SK-N-SH (cell line): ENCODE measurements around the gene RAET1L.

Source experiments
- TAF1 ChIP-seq: IDR thresholded peaks from 2 replicates; pipeline ENCODE4 v1.6.1; 2012; ENCODE audit warnings: low read depth, mild to moderate bottlenecking, low read length, moderate library complexity, borderline replicate concordance
- TF ChIP-seq, protein P1 (sequence below): fragments of 150-350 bp; IDR thresholded peaks from 2 replicates; pipeline ENCODE4 v1.6.1; 2017; ENCODE audit warnings: antibody characterized with exemption, low read length, low read depth, borderline replicate concordance
- TF ChIP-seq, protein P2 (sequence below): IDR thresholded peaks from 2 replicates; pipeline ENCODE4; 2012

DNA sequence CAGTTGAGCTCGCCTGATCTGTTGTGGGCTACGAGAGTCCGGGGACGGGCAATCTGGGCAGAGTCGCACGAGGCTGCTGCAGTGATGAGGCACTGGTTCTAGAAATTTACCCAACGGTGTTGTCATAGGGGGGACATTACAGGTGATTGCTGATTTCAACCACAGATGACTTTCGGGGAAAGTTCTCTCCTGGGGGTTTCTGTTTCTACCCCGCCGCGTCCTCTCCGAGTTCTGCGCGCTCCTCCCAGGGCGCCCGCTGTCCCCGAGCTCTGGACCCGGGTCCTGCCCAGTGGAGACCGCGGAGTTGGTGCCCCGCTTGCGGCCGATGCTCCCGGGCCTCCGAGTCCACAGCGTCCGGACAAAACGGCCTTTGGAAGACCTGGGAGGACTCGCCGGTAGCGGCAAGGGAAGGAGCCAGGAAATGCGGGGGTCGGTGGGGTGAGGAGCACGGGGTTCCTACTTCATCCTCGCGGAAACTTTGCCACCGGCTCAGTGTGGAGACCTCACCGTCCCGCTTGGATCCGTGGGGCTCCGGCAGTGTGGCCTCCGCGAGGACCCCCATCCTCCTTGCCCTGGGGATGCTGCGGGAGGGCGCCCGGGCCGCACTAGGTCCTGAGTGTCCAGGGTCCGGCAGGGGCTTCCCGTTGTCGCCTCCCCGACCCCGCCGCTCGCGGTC, 12.3 kb upstream of the RAET1L start:
- TF ChIP-seq, protein P1, sequence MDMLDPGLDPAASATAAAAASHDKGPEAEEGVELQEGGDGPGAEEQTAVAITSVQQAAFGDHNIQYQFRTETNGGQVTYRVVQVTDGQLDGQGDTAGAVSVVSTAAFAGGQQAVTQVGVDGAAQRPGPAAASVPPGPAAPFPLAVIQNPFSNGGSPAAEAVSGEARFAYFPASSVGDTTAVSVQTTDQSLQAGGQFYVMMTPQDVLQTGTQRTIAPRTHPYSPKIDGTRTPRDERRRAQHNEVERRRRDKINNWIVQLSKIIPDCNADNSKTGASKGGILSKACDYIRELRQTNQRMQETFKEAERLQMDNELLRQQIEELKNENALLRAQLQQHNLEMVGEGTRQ, result no peak
- TF ChIP-seq, protein P2, sequence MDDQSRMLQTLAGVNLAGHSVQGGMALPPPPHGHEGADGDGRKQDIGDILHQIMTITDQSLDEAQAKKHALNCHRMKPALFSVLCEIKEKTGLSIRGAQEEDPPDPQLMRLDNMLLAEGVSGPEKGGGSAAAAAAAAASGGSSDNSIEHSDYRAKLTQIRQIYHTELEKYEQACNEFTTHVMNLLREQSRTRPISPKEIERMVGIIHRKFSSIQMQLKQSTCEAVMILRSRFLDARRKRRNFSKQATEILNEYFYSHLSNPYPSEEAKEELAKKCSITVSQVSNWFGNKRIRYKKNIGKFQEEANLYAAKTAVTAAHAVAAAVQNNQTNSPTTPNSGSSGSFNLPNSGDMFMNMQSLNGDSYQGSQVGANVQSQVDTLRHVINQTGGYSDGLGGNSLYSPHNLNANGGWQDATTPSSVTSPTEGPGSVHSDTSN, result no peak
- no peak for TF ChIP-seq TAF1
